GM21528 (cell line): ENCODE data around the gene CHCHD3.
A peak's percentile ranks its signal among the peaks of the same experiment; 100 is the strongest.

Experiments
- ATAC-seq: cut with Tn5 transposase; IDR thresholded peaks from one replicate; pipeline ENCODE4 v1.9.1; 2021; ENCODE audit warnings: mild to moderate bottlenecking, moderate library complexity; ENCODE audit not compliant: unreplicated experiment, low FRiP score

CHCHD3 gene

GRCh38 chr7:133050200-133050995, 31.5 kb downstream of the CHCHD3 start:
- ATAC-seq = no peak

GRCh38 chr7:133048589-133048988, 33.3 kb downstream of the CHCHD3 start:
- no peak for ATAC-seq

GRCh38 chr7:133047321-133047720, 34.6 kb downstream of the CHCHD3 start:
- ATAC-seq = no peak

GRCh38 chr7:133044722-133045473, 37.0 kb downstream of the CHCHD3 start:
- no peak for ATAC-seq

- no peak for ATAC-seq
Observed at GRCh38 chr7:133040674-133041073, 41.2 kb downstream of the CHCHD3 start.

GRCh38 chr7:133040178-133040577, 41.7 kb downstream of the CHCHD3 start:
- ATAC-seq = no peak

GRCh38 chr7:133039614-133040013, 42.3 kb downstream of the CHCHD3 start:
- no peak for ATAC-seq

- ATAC-seq = no peak
Observed at GRCh38 chr7:133036289-133036688, 45.6 kb downstream of the CHCHD3 start.

GRCh38 chr7:133035240-133035639, 46.6 kb downstream of the CHCHD3 start:
- peak; percentile 92 for ATAC-seq

- no peak for ATAC-seq
Observed at GRCh38 chr7:133030346-133030745, 51.5 kb downstream of the CHCHD3 start.

GRCh38 chr7:133029463-133029862, 52.4 kb downstream of the CHCHD3 start:
- ATAC-seq = no peak

GRCh38 chr7:133027397-133027796, 54.5 kb downstream of the CHCHD3 start:
- no peak for ATAC-seq

GRCh38 chr7:133026210-133026859, 55.6 kb downstream of the CHCHD3 start:
- ATAC-seq = no peak

- ATAC-seq = no peak
Observed at GRCh38 chr7:133025056-133025455, 56.8 kb downstream of the CHCHD3 start.

GRCh38 chr7:133024596-133024995, 57.3 kb downstream of the CHCHD3 start:
- no peak for ATAC-seq

- ATAC-seq = no peak
Observed at GRCh38 chr7:133023370-133024071, 58.4 kb downstream of the CHCHD3 start.

GRCh38 chr7:133022661-133023060, 59.2 kb downstream of the CHCHD3 start:
- no peak for ATAC-seq

- no peak for ATAC-seq
Observed at GRCh38 chr7:133021196-133021595, 60.7 kb downstream of the CHCHD3 start.

GRCh38 chr7:133020496-133020895, 61.4 kb downstream of the CHCHD3 start:
- no peak for ATAC-seq

GRCh38 chr7:133019590-133019989, 62.3 kb downstream of the CHCHD3 start:
- no peak for ATAC-seq

- ATAC-seq = no peak
Observed at GRCh38 chr7:133016604-133017003, 65.3 kb downstream of the CHCHD3 start.
